ENCODE results near the gene NRXN3.

Gene NRXN3

DNA sequence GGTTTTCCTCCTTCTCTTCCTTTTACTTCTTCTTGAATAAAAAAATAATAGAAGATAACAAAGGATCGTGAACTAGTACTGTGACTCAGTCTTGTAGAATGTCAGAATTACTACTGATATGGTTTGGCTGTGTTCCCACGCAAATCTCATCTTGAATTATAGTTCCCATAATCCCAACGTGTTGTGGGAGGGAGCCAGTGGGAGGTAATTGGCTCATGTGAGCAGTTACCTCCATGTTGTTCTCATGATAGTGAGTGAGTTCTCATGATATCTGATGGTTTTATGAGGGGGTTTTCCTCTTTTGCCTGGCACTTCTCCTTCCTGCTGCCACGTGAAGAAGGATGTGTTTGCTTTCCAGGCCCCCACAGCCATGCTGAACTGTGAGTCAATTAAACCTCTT lies 1491.6 kb downstream of the NRXN3 start:
- DNase-seq (ENCODE audit: low read depth in 2 of 2), result no peak

DNA sequence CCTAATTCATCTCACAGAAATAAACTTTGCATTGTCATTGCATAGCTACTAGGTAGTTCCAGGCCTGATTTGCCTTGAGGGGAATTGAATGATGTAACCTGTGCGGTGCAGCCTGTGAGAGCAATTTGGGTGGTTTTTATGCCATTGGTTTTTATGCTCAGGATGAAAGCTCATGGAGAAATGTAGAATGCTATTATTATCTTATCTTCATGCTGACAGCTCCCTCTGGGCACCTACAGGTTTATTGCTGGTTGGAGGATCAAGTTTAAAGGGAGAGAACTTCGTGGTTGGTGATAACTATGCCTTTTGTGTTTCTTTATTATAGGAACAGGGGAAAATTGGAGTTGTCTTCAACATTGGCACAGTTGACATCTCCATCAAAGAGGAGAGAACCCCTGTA lies 1493.3 kb downstream of the NRXN3 start:
- no peak for DNase-seq (ENCODE audit: low read depth in 2 of 2)

DNA sequence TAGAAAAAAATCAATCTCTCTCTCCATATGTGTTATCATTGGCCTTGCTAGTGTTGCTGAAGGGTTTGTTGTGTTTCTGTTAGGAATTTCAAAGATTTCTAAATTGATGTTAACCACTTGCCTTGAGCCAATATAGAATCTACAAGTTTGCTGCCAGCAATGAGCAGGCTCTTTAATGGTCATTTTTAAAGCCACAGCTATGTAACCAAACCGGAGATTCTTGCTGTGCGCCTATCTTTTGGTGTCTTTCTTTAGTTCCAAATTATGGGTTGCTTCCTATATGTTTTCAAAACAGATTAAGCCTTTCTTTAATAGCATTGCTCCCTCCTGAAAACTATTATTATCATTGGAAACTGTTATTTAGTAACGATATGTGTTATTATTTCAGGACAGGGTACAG lies 1495.4 kb downstream of the NRXN3 start:
- DNase-seq (ENCODE audit: low read depth in 2 of 2), result no peak

DNA sequence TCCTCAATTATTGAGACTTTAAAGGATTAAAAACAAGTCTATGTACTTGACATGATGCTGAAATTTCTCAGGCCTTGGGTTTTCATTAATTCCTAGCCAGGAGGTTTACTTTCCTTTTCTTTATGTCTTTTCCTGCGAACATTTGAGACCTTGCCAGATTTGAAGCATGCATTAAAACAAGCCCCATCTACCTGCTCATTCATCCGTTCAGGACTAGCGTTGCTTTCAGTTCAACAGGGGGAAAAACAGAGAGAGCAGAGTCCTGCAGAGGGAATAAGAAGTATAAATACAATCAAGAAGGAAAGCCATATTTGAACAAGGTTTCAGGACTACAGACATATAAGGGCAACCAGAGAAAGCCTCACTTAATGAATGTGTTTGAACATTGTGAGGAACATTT lies 1498.8 kb downstream of the NRXN3 start:
- DNase-seq (ENCODE audit: low read depth in 2 of 2), result no peak

DNA sequence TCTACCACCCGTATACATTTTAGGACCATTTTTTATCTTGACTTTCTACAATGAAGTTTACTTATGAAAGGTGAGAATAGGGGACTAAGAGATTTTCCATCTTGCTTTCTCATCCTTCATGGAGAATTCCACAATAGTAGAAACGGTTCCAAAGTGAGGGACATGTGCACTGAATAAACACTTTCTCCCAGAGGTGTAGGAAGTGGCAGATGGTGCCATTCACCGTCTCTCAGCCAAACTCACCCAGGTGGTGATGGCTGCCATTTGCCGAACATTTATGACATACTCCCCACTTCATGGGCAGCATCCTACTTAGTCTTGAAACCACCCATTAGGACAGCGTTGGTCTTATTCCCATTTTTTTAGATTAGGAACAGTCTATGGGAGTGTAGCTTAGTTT lies 1500.6 kb downstream of the NRXN3 start:
- DNase-seq (ENCODE audit: low read depth in 2 of 2), result no peak

DNA sequence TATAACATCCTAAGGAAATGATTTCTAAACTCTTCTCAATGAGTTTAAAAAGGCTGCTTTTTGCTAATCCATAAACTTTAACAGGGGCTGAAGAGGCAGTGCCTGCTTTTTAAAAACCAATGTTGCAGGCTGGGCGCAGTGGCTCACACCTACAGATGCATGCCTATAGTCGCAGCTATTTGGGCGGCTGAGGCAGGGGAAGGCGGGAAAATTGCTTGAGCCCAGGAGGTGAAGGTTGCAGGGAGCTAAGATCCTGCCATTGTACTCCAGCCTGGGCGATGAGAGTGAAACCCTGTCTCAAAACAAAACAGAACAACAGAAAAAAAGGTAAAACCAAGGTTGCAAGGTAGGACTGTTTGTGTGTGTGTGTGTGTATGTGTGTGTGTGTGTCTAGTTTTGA lies 1509.9 kb downstream of the NRXN3 start:
- no peak for DNase-seq (ENCODE audit: low read depth in 2 of 2)

DNA sequence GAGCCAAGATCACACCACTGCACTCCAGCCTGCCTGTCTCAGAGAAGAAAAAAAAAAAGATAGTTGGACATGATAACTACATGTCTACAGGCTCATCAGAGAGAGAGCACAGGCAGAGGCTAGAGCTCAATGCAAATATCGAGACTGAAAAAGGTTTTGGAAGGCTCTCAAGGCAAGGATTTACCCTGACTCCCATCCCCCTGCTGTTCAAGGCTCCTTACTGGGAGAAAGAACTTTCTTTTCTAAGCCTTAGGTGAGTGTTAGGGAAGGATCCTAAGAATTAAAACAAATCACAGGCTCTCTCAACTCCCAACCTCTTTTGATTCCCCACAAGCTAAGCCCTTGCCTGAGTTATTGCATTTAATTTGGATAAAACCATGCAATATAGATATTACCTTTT lies 1516.0 kb downstream of the NRXN3 start:
- no peak for DNase-seq (ENCODE audit: low read depth in 2 of 2)

DNA sequence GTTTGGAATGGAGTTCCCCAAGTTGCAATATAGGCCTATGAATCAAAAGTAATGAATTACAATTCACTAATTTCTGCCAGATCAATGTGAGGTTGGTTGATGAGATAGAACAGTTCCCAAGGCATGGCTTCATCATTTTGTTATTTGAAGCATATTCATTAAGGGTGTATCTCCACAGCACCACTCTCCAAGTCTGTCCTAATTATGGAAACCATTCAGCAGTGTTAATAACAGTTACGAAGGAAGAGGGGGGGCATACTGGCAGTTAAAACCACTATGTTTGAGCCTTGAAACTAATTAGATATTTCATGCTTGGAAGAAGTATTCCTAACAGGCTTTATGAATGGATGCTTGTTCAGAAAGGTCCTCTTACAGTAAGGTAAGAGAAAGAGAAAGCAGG lies 1520.8 kb downstream of the NRXN3 start:
- DNase-seq (ENCODE audit: low read depth in 2 of 2), result no peak

DNA sequence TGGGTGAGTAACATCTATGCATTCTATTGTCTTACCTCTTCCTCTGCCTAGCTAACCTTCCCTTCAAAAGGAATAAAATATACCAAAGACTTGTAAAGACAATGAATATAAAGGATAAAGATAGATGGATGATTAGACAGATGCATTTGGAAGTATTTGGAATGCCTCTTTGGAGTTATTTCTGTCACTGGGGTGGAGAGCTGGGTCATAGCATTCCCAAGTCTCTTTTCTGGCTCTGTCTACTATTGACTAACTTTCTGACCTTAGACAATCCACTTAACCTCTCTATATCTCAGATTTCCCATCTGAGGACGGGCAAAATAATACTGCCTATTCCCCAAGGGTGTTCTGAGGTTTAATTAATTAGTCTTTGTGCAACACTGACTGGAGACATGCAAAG lies 1523.8 kb downstream of the NRXN3 start:
- DNase-seq (ENCODE audit: low read depth in 2 of 2), result no peak

DNA sequence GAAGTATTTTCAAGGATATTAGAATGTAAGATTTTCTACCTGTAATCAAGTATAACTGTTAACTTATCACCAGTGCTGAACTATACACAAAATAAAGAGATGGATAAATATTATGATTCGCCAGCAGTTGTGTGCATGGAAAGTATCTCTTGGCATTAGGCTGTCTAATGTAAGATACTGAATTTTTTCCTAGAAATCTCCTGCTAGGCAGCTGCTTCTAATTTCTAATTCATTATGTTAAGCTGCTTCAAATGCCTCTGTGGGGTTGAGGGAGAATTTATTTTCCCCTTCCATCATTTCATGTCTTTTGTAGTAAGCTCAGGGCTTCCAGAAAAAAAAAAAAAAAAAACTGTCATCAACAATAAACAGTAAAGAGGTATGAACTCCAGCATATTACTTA lies 1525.1 kb downstream of the NRXN3 start:
- DNase-seq (ENCODE audit: low read depth in 2 of 2), result no peak

DNA sequence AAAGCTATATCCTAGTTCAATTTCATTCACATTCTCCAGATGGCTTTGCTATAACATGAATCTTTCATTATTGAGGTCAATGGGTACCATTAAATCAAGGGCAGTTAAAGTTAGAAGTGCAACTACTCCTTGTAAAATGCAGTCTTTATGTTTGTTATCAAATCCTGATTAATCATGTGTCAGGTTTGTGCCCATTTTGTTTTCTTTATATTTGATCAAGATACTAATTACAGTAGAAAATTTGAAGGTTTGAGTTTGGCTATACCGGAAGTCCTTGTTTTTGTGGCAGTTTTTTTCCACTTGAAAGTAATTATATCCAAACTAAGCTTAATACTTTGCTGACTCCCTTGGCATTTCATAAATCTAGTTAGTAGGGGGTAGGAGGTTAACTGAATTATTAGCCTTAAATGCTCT lies 1528.1 kb downstream of the NRXN3 start:
- no peak for DNase-seq (ENCODE audit: low read depth in 2 of 2)

DNA sequence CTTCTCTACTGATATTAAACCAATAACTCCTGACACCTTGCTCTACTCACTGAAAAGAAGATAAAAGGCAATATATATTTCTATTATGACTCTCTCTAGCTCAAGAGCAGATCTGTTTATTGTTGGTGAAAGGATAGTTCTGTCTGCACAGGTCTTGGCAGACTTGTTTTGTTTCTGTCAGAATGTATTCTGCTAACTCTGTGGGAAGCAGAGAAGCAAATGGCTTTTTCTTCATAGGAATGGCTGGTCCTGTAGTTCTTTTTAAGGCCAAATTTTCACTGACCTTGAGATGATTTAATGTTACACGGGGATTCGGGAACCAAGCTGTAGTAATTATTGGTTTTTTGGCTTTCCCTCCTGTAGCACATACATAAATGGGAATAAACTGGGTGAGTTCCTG lies 1529.0 kb downstream of the NRXN3 start:
- no peak for DNase-seq (ENCODE audit: low read depth in 2 of 2)

DNA sequence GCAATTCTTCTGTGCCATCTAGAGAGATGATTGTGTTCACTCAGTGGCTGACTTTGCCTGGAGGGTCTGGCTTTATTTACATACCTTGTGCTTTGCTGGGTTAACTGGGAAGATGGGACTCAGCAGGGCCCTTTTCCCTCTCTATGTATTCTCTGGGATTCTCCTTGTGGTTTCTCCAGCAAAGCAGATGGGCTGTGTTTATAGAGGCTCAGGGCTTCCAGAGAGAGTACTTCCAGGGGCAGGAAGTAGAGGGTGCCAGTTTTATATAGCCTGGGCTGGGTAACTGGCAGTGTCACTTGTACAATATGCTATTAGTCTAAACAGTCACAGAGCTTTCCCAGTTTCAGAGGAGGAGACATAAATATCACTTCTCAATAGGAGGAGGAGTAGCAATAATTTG lies 1531.2 kb downstream of the NRXN3 start:
- DNase-seq (ENCODE audit: low read depth in 2 of 2), result no peak

DNA sequence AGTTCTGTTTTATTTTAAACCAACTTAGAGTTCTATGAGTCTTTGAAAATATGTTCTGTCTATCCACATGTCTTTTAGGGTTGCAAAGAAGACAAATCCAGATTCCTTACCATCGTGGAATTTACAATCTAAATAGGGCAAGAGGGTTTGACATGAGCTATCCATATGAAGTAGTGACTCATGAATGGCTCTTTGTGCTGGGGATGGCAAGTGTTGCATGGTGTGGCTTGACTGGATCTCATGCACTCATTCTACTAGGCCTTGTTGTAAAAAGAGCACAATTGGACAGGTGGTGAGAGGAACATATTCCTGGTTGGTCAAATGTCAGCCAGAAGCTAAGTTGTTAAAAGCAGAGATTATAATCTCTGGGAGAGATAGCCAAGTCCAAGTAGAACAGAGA lies 1532.0 kb downstream of the NRXN3 start:
- no peak for DNase-seq (ENCODE audit: low read depth in 2 of 2)

DNA sequence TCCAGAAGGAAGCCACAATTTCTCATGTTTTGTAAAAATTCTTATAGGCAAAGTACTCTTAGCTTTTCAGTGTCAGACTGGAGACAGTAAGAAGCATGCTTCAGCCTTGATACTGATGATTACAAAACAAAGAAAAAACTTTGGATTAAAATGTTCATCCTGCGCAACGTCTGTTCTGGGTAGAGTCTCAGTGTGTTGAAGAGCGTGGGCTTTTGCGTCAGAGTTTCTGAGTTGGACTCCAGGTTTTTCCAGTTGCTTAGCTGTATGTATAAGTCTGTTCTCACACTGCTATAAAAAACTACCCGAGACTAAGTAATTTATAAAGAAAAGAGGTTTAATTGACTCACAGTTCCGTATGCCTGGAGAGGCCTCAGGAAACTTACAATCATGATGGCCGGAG lies 1533.0 kb downstream of the NRXN3 start:
- DNase-seq (ENCODE audit: low read depth in 2 of 2), result no peak

DNA sequence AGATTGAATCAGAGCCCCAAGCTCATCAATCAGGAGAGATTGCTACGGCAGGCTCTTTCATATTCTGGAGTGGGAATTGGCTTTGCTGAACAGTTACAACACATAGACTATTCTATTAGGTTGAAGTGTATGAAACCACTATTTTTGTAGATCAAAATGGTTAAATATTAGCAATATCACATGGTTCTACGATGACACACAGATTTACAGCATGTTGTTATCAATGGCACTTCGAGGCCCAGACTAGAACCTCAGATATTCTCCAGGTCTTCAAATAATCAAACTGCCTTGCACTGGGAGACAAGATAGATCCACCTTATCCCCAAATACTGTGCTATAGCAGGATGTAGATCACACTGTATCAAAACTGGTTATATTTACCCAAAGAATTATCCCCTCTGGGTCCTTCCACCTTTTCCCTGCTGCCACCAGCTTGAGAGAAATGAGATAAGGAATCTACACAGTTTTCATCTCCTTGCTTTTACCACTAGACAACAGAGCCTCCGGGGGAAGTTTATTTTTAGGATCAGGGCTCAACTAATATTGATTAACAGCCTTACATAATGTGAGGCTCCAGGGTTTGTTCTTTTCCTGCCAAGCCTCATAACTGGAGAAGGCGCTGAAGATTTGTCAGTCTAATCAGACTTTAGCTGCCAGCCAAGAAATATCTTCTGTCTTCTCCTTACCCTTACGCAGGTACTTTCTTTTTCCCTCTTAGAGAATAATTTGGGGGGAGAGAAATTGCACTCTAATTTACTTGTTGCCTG lies 1534.1 kb downstream of the NRXN3 start:
- no peak for DNase-seq (ENCODE audit: low read depth in 2 of 2)

DNA sequence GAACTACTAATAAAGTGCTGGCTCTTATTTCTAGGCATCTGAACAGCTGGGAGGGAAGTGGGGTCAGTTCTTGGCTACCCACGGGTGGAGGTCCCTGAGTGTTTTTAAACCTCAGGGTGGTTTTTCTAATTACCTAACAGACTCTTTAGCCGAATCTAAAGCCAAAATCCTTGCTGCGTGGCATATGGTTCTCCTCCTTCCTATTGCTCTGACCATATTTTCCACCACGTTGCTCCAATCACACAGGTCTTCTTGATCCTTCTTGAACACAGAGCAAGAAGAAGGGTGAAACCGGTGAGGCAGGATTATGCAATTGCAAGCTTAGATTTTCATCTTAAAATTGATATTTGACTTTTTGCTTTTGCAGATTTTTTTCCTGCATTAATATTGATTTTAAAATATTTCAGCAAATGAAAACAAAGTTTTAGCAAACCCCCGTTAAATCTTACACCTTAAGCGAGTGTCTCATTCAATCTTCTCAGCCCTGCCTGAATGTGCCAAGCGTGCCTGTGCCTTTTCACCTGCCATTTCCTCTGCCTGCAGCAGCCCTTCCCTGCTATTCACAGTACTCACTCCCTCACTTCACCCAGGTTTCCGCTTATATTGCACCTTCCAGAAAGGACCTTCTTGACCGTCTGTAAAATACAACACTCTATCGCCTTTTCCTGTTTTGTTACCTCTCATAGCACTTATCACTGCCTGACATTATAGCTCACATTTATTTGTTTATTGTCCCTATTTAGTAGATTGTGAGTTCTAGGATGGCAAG lies 1535.1 kb downstream of the NRXN3 start:
- no peak for DNase-seq (ENCODE audit: low read depth in 2 of 2)

DNA sequence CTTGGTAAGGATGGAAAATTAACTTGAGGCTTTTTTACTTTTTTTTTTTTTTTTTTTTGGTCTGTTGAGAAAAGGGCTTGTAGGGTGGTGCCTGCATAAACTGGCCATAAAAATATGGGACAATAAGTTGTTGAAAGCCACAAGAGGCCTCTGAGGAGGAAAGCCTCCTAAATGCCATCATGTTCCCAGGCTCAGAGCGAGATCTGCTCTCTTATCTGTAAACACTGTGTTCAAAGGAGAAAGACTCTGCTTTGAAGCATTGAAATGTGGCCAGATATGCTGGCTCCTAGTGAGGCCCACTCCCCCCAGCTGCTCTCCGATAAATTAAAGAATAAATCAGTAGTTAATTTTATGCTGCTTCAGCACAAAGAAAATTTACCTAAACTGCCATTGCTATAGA lies 1536.2 kb downstream of the NRXN3 start:
- no peak for DNase-seq (ENCODE audit: low read depth in 2 of 2)

DNA sequence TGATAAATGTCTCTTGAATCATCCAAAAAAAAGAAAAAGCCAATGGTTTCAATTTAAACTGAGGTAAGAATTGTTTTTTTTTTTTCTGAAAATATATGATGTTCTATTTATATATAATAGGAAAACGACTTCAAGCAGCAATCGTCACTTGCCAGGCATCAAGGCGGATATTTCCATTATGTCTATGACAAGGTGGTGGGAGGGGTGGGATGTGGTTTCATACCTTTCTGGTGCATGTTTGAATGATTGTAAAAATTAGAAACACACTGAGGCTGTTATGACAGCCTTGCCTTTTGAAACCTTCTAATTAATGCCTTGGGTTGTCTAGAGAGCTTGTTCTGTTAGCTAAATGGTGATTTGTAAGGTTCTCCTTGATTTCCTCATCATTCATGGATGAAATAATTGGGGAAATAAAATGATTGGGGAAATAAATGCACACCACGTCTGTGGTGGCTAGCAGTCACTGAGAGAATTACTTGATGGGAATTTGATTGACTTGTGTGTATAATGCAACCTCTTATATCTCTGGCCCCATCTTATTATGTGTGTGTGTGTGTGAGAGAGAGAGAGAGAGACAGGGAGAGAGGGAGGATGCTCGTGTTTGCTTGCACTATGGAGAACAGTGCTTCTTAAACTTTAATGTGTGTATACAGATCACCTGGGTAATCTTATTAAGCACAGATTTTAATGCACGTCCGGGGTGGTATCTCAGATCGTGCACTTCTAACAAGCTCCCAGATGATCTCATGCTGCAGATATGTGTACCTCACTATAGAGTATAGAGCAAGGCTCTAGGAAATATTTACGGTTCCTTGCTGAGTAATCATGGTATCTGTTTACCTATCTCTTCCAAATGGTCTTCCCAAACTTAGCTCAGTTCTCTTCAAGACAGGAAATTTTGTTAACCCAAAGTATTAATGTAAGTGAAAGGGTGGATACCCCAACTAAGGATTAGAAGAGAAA lies 1538.5 kb downstream of the NRXN3 start:
- no peak for DNase-seq (ENCODE audit: low read depth in 2 of 2)

DNA sequence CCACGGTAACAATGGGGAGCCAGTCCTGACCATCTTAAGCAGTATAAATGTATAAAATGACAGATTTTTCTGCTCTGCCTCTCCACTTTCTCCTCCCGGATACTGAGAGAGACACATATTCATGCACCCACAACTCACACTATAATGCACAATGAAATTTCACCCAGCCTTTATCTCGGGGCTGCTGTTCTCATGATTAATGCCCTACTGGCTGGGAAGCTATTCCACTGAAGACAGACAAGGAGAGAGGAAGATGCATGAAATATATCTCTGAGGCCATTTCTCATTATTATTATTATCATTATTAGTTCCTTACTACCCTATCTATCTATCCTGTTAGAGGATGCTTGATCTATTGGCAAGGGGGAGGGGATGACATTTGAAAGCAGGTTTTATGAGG lies 1539.4 kb downstream of the NRXN3 start:
- no peak for DNase-seq (ENCODE audit: low read depth in 2 of 2)

DNA sequence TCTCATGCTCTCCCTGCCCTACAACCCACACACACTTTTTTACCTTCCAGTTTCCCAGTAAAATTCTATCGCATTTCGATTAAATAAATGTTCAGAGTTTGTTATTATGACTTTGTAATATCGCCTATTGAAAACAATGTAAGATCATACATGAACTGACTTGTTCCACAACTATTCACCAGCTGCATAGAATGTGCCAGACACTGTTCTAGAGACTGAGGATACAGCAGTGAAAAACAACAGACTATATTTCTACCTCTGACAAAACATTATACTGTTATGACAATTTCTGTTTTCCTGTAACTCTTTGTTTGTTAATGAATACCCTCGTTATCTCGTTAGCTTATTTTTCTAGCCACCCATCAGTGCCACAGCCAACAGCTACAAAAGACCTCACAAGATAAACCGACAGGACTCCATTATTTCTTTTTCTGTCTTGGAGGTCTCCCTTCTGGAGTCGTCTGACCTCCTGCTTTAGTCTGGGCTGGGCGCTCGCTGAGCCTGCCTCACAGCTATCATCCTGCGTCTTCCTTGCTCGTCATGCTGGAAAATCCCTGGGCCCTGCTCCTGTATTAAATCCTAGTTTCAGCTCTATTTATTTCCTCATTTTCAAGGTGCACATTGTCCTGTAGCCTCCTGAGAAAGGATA lies 1542.3 kb downstream of the NRXN3 start:
- no peak for DNase-seq (ENCODE audit: low read depth in 2 of 2)

All from stimulated activated CD4-positive, alpha-beta T cell treated with anti-CD3 and anti-CD28 coated beads, Interleukin-1b, Interleukin-23, amount 100 ng/mL, for 1 hour (primary cell).